Neuronal stem cell (in vitro differentiated cells): ENCODE measurements around the gene MTHFD1L.
"Not testable (repeated sequence)": the region's sequence is repeated elsewhere in the genome, so short reads cannot be mapped to it uniquely, and the experiment has no call there.

ENCODE experiments used
- DNase-seq: peaks from one replicate; pipeline ENCODE4 v3.0.0-alpha.2; 2013; ENCODE audit warnings: low spot score
- H2AFZ ChIP-seq: one replicate; pipeline ENCODE4 v1.6.1; 2013; ENCODE audit warnings: mild to moderate bottlenecking, low read length, inconsistent platforms
- H2AK5ac ChIP-seq: 2 replicates; pipeline ENCODE4 v1.6.1; 2013; ENCODE audit warnings: low read depth, mild to moderate bottlenecking, inconsistent platforms, low read length, moderate library complexity, mixed read lengths
- H2BK120ac ChIP-seq: 2 replicates; pipeline ENCODE4 v1.6.1; 2013; ENCODE audit warnings: low read depth, mild to moderate bottlenecking, inconsistent platforms, low read length, moderate library complexity, mixed read lengths
- H2BK12ac ChIP-seq: one replicate; pipeline ENCODE4 v1.6.1; 2013; ENCODE audit warnings: low read length, inconsistent platforms
- H2BK15ac ChIP-seq: 2 replicates; pipeline ENCODE4 v1.6.1; 2013; ENCODE audit warnings: mild to moderate bottlenecking, low read length, inconsistent platforms, mixed read lengths
- H2BK5ac ChIP-seq: one replicate; pipeline ENCODE4 v1.6.1; 2013; ENCODE audit warnings: inconsistent platforms, mild to moderate bottlenecking, low read length, moderate library complexity
- H3K14ac ChIP-seq: one replicate; pipeline ENCODE4 v1.6.1; 2013; ENCODE audit warnings: low read length, inconsistent platforms
- H3K18ac ChIP-seq: 2 replicates; pipeline ENCODE4 v1.6.1; 2013; ENCODE audit warnings: low read length, inconsistent platforms
- H3K23ac ChIP-seq: 2 replicates; pipeline ENCODE4 v1.6.1; 2013; ENCODE audit warnings: low read depth, mild to moderate bottlenecking, mixed read lengths, low read length, inconsistent platforms; ENCODE audit not compliant: poor library complexity
- H3K27ac ChIP-seq: replicated peaks from 3 replicates; pipeline ENCODE4 v1.5.1; 2013; ENCODE audit warnings: low read length, inconsistent platforms
- H3K27me3 ChIP-seq, 3 experiments: 2 replicates each; pipeline ENCODE4 v1.6.1; 2013; ENCODE audit warnings: low read length in 3 of 3, mild to moderate bottlenecking in 2 of 3, inconsistent platforms in 1 of 3, low read depth in 1 of 3, mixed read lengths in 1 of 3, moderate library complexity in 1 of 3; ENCODE audit not compliant: control insufficient read depth in 3 of 3, insufficient read depth in 3 of 3
- H3K36me3 ChIP-seq, 2 donors: replicated peaks in 1 of 2; 2 replicates each; pipeline ENCODE4 v1.6.1; 2013; ENCODE audit warnings: low read length in 2 of 2; ENCODE audit not compliant: control insufficient read depth in 2 of 2, insufficient read depth in 2 of 2
- H3K4ac ChIP-seq: 2 replicates; pipeline ENCODE4 v1.6.1; 2013; ENCODE audit warnings: inconsistent platforms, mild to moderate bottlenecking, low read length, moderate library complexity
- H3K4me1 ChIP-seq, 2 donors: 1 replicate in 1 of 2; 2 replicates in 1 of 2; pipeline ENCODE4 v1.6.1; 2013; ENCODE audit warnings: low read length in 2 of 2, low read depth in 1 of 2; ENCODE audit not compliant: control insufficient read depth in 2 of 2, insufficient read depth in 1 of 2
- H3K4me2 ChIP-seq: one replicate; pipeline ENCODE4 v1.6.1; 2013; ENCODE audit warnings: mild to moderate bottlenecking, low read length, inconsistent platforms; ENCODE audit not compliant: insufficient read depth, poor library complexity, severe bottlenecking
- H3K4me3 ChIP-seq, 2 donors: 2 replicates each; pipeline ENCODE4 v1.5.1; 2013; ENCODE audit warnings: low read length in 2 of 2, mild to moderate bottlenecking in 2 of 2, inconsistent platforms in 1 of 2, moderate library complexity in 1 of 2
- H3K79me1 ChIP-seq: one replicate; pipeline ENCODE4 v1.6.1; 2013; ENCODE audit warnings: low read depth, mild to moderate bottlenecking, inconsistent platforms, low read length, moderate library complexity
- H3K9ac ChIP-seq: one replicate; pipeline ENCODE4 v1.6.1; 2013; ENCODE audit warnings: mild to moderate bottlenecking, low read depth, low read length, inconsistent platforms; ENCODE audit not compliant: poor library complexity
- H3K9me3 ChIP-seq, 2 donors: replicated peaks in 1 of 2; 2 replicates each; pipeline versions ENCODE3 to v1.6.1; 2013; ENCODE audit warnings: low read length in 2 of 2, mild to moderate bottlenecking in 2 of 2, inconsistent platforms in 1 of 2, low read depth in 1 of 2, mixed read lengths in 1 of 2, moderate library complexity in 1 of 2; ENCODE audit not compliant: control insufficient read depth in 2 of 2, insufficient read depth in 1 of 2
- H4K8ac ChIP-seq: one replicate; pipeline ENCODE4 v1.6.1; 2013; ENCODE audit warnings: low read depth, mild to moderate bottlenecking, inconsistent platforms, low read length, moderate library complexity
- H4K91ac ChIP-seq: one replicate; pipeline ENCODE4 v1.6.1; 2013; ENCODE audit warnings: low read length, low read depth, mild to moderate bottlenecking, inconsistent platforms; ENCODE audit not compliant: poor library complexity
- WGBS, 2 donors: extraction: QIAGEN DNeasy Blood & Tissue Kit; methylation state at CpG; one replicate each; pipeline ENCODE4 v1.1.7; 2013; ENCODE audit warnings: missing lambda C conversion rate in 2 of 2, mixed read lengths in 1 of 2; ENCODE audit not compliant: insufficient read length in 2 of 2, insufficient replicate concordance in 1 of 2; ENCODE audit errors: extremely low coverage in 2 of 2; 5-methylcytosine and 5-hydroxymethylcytosine counted together

MTHFD1L gene

DNA sequence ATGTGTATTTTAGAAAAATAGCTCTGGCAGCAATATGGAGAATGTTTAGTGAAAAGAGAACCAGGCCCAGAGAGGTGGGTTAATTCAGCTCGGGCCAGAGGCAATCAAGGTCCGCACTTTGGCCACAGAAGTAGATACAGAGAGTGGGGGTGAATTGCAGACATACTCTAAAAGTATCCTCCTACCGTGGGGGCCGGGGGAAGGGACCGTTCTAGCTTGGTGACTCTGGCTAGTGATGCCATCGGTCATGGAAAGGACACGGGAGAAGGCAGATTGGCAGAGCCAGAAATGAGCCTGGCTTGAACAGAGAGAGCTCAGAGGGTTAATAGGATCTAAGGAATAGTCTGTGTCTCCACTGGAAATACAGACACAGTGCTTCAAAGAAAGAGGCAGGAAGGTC, 173.1 kb downstream of the MTHFD1L start:
- WGBS, 2 donors = no CpG with 5 or more reads among the region's 7 CpGs
- Histone ChIP-seq H3K4me1 (peaks cover 13 to 15% of the 10 kb centered on the region in 2 donors), H3K36me3 (peaks cover 4 to 28% of the 10 kb centered on the region in 2 donors), H3K27ac (no peak overlapping the region), H3K79me1 (no peaks in the 10 kb centered on the region), H3K23ac (no peak overlapping the region), H3K27me3 (no peaks in the 10 kb centered on the region), H3K9ac (no peak overlapping the region), H2BK120ac (no peak overlapping the region), H2BK5ac (no peak overlapping the region), H4K8ac (no peak overlapping the region), H4K91ac (no peak overlapping the region), H3K18ac (no peak overlapping the region), H2BK15ac (no peak overlapping the region), H2BK12ac (no peak overlapping the region), H3K4me3 (no peak overlapping the region), H3K14ac (no peak overlapping the region), H2AFZ (no peak overlapping the region), H3K4me2 (no peak overlapping the region), H3K4ac (no peak overlapping the region), H3K9me3 (peaks cover 0 to 15% of the 10 kb centered on the region in 2 donors), H2AK5ac (no peak overlapping the region)
- no peak for DNase-seq

DNA sequence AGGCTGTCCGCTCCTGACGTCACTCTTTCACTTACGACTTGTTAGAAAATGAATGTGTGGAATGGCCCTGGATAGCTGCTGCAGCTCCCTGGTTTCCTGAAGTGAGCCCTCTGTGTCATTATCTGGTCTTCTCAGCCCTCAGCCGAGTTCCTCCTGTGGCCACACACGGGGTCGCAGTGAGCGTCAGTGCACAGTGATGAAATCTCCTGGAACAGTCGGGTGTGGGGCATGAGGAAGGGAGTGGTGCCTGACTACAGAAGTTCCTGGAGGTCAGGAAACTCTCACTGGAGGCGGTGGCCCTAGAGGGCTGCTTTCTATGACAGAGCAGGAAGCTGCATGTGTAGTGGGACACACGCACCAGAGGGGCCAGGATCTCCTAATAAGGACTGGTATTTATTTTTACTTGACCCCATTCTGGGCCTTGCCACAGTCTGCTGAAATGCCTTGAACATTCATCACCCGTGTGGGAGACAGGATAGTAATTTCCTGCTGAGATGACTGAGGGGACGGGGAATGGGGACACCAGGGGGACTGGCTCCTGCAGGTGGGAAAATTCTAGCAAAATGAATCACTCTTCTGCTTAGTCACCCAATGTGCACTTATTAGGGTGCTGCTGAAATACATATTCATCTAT, 175.5 kb downstream of the MTHFD1L start:
- not testable (repeated sequence) for DNase-seq, H3K23ac ChIP-seq, H3K4ac ChIP-seq, H3K14ac ChIP-seq, H2AK5ac ChIP-seq, H3K27ac ChIP-seq, H2BK15ac ChIP-seq, H2BK120ac ChIP-seq, H3K9ac ChIP-seq, H2AFZ ChIP-seq, H2BK12ac ChIP-seq, H4K91ac ChIP-seq, H3K79me1 ChIP-seq, H4K8ac ChIP-seq, H2BK5ac ChIP-seq, H3K4me3 ChIP-seq, H3K4me2 ChIP-seq, H3K27me3 ChIP-seq
- Histone ChIP-seq H3K4me1 (peaks cover 19 to 23% of the 10 kb centered on the region in 2 donors), H3K36me3 (peaks cover 4 to 28% of the 10 kb centered on the region in 2 donors), H3K18ac (peak overlapping the region; percentile 35), H3K9me3 (peaks cover 0 to 15% of the 10 kb centered on the region in 2 donors)
- whole genome bisulfite sequencing, 2 donors = no CpG with 5 or more reads among the region's 12 CpGs

DNA sequence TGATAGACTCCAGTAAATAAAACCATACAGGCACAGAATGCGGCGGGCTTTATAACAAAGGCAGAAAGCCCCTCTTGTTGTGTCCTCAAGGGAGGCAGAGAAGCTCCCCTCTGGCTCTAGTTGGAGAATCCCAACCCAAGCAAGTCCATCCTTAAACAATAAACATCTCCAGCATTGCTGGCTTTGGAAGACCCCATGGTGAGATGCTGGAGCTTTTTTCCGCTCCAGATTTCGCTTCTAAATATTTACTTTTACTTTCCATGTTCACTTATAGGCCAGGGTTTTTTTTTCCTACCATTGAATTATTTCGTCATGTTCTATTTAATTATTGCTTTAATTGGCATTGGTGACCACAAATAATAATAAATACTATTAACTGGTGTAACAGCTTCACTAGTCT, 176.2 kb downstream of the MTHFD1L start:
- H3K79me1 ChIP-seq = peaks cover 2% of the 10 kb centered on the region
- H3K36me3 ChIP-seq = peaks cover 4 to 27% of the 10 kb centered on the region in 2 donors
- no peak overlapping the region for H2BK12ac ChIP-seq
- DNase-seq = no peak
- H3K4me2 ChIP-seq = no peak overlapping the region
- no peak overlapping the region for H3K4ac ChIP-seq
- no peaks in the 10 kb centered on the region for H3K27me3 ChIP-seq
- peaks cover 0 to 15% of the 10 kb centered on the region in 2 donors for H3K9me3 ChIP-seq
- H2BK15ac ChIP-seq = no peak overlapping the region
- H2AK5ac ChIP-seq = no peak overlapping the region
- H3K9ac ChIP-seq = no peak overlapping the region
- H2BK120ac ChIP-seq = no peak overlapping the region
- no peak overlapping the region for H2AFZ ChIP-seq
- no peak overlapping the region for H3K4me3 ChIP-seq
- H3K4me1 ChIP-seq = peaks cover 18 to 23% of the 10 kb centered on the region in 2 donors
- no peak overlapping the region for H4K91ac ChIP-seq
- no peak overlapping the region for H3K14ac ChIP-seq
- H3K18ac ChIP-seq = no peak overlapping the region
- no peak overlapping the region for H3K23ac ChIP-seq
- no peak overlapping the region for H4K8ac ChIP-seq
- no peak overlapping the region for H3K27ac ChIP-seq
- no peak overlapping the region for H2BK5ac ChIP-seq
- no CpG with 5 or more reads among the region's 5 CpGs for WGBS, 2 donors

DNA sequence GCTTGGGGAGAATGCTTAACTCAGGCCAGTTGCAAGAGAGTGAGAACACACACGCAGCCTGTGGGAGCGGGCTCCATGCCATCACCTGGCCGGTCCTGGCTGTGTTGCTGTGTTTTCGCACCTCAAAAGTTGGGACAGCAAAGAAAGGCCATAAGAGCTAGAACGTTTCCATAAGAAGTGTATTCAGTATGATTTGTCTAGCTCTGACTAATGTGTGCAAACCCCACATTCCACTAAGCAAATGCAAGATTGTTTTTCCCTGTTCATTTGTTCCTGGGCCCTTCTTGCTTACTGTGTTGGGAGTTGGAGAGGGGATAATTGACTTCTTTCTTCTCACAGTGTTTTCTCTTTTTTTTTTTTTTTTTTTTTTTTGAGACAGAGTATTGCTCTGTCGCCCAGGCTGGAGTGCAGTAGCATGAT, 177.4 kb downstream of the MTHFD1L start:
- DNase-seq, H4K91ac ChIP-seq, H3K18ac ChIP-seq, H3K27ac ChIP-seq, H3K4me3 ChIP-seq, H3K23ac ChIP-seq, H3K79me1 ChIP-seq, H2AFZ ChIP-seq, H2BK15ac ChIP-seq, H3K14ac ChIP-seq, H3K4me2 ChIP-seq, H2BK5ac ChIP-seq, H2BK120ac ChIP-seq, H2AK5ac ChIP-seq, H3K9me3 ChIP-seq, H4K8ac ChIP-seq, H3K4ac ChIP-seq, H3K9ac ChIP-seq, H2BK12ac ChIP-seq, H3K27me3 ChIP-seq: not testable (repeated sequence)
- Histone ChIP-seq H3K36me3 (peaks cover 4 to 17% of the 10 kb centered on the region in 2 donors), H3K4me1 (peaks cover 18 to 23% of the 10 kb centered on the region in 2 donors)
- no CpG with 5 or more reads among the region's 6 CpGs for WGBS, 2 donors
